K562 (cell line): ENCODE results near the gene UFL1. TPM values are rescaled to one million over a fixed set of nuclear protein-coding genes. Genes with fewer than 3 reads are reported as not detected.

Experiments
- ATAC-seq: fragments of 200-7000 bp; cut with Tn5 transposase; 3 replicates; pipeline ENCODE4 v1.9.1; 2020; ENCODE audit warnings: moderate library complexity
- BruUV-seq: library from RNA; stranded (reverse); fragments of 400-500 nt; replicated peaks from 2 replicates; lab custom pipeline; 2021; lab: Mats Ljungman, UMichigan
- CTCF ChIA-PET: fragments of 300-600 bp; formaldehyde crosslinking; extraction: SDS; loops from one replicate; lab custom pipeline; 2021; ENCODE audit warnings: low intra/inter-chr PET ratio; lab: Yijun Ruan, JAX
- POLR2A ChIA-PET: fragments of 300-600, 350-650 bp; sonication (Branson Sonifier 250); formaldehyde crosslinking; extraction: SDS; loops from one replicate; lab custom pipeline; 2021; ENCODE audit warnings: antibody characterized with exemption, inconsistent platforms; lab: Yijun Ruan, JAX
- DNase-seq, 4 experiments: peaks; one replicate each; pipeline versions ENCODE4 v3.0.0 to v3.0.0-alpha.2; 2011 to 2018; ENCODE audit warnings: low spot score in 3 of 4, mixed read lengths in 3 of 4; ENCODE audit errors: extremely low read depth in 1 of 4
- FAIRE-seq: peaks from 2 replicates; lab custom pipeline; 2011; peaks lifted over from hg19 to GRCh38; lab: Jason Lieb, UNC
- H2AFZ ChIP-seq: 2 replicates; pipeline ENCODE4 v1.6.0; 2011; ENCODE audit warnings: low read depth, low read length, control low read depth, inconsistent platforms
- H3K27ac ChIP-seq: fragments of 200-600 bp; 3 replicates; pipeline ENCODE4 v1.8.0; 2011; ENCODE audit warnings: low read depth, mild to moderate bottlenecking, control low read depth, inconsistent platforms, low read length, moderate library complexity, mixed read lengths; ENCODE audit errors: extremely low read depth
- H3K27me3 ChIP-seq, 2 experiments: fragments of 300-600 bp in 1 of 2; 2 replicates in 1 of 2; 3 replicates in 1 of 2; pipeline versions ENCODE4 v1.6.0 to v1.8.0; 2011; ENCODE audit warnings: inconsistent platforms in 2 of 2, low read length in 2 of 2, mild to moderate bottlenecking in 1 of 2, mixed read lengths in 1 of 2, moderate library complexity in 1 of 2; ENCODE audit not compliant: control insufficient read depth in 2 of 2, insufficient read depth in 2 of 2
- H3K36me3 ChIP-seq: fragments of 300-600 bp; 3 replicates; pipeline ENCODE4 v1.8.0; 2011; ENCODE audit warnings: mild to moderate bottlenecking, low read length, inconsistent platforms; ENCODE audit not compliant: control insufficient read depth, insufficient read depth
- H3K4me1 ChIP-seq, 2 experiments: fragments of 200-600 bp in 1 of 2; replicated peaks in 1 of 2; 2 replicates in 1 of 2; 3 replicates in 1 of 2; pipeline versions ENCODE4 v1.5.1 to v1.8.0; 2011; ENCODE audit warnings: inconsistent platforms in 2 of 2, low read length in 2 of 2, mild to moderate bottlenecking in 1 of 2, mixed read lengths in 1 of 2, moderate library complexity in 1 of 2; ENCODE audit not compliant: control insufficient read depth in 2 of 2, insufficient read depth in 2 of 2
- H3K4me2 ChIP-seq: 2 replicates; pipeline ENCODE4 v1.6.1; 2011; ENCODE audit warnings: low read length, control low read depth, inconsistent platforms, mixed read lengths; ENCODE audit not compliant: insufficient read depth
- H3K4me3 ChIP-seq: fragments of 200-600 bp; sonication (generic), shearing (Covaris generic); 2 replicates; pipeline ENCODE4 v1.5.1; 2016; ENCODE audit warnings: control low read depth, inconsistent platforms
- H3K79me2 ChIP-seq: fragments of 200-600 bp; 3 replicates; pipeline ENCODE4 v1.8.0; 2011; ENCODE audit warnings: low read length, inconsistent platforms; ENCODE audit not compliant: control insufficient read depth, insufficient read depth
- H3K9ac ChIP-seq, 2 experiments: 2 replicates each; pipeline versions ENCODE4 v1.6.0 to v1.6.1; 2011; ENCODE audit warnings: low read depth in 2 of 2, low read length in 2 of 2, control low read depth in 1 of 2, inconsistent platforms in 1 of 2, mild to moderate bottlenecking in 1 of 2, mixed read lengths in 1 of 2; ENCODE audit not compliant: insufficient read depth in 1 of 2
- H3K9me1 ChIP-seq: one replicate; pipeline ENCODE4 v1.6.0; 2011; ENCODE audit warnings: inconsistent platforms, mild to moderate bottlenecking, low read length, moderate library complexity; ENCODE audit not compliant: control insufficient read depth, insufficient read depth
- H3K9me3 ChIP-seq: replicated peaks from 2 replicates; pipeline ENCODE4 v1.5.1; 2011; ENCODE audit warnings: low read depth, low read length, inconsistent platforms; ENCODE audit not compliant: control insufficient read depth, insufficient read depth
- H4K20me1 ChIP-seq: replicated peaks from 2 replicates; pipeline ENCODE4 v1.6.1; 2011; ENCODE audit warnings: low read length, inconsistent platforms, mixed read lengths; ENCODE audit not compliant: control insufficient read depth, insufficient read depth
- ATF4 ChIP-seq: fragments of 450-650 bp; formaldehyde crosslinking; IDR thresholded peaks from 2 replicates; pipeline ENCODE4 v1.4.0; 2022; ENCODE audit warnings: mild to moderate bottlenecking, moderate library complexity
- FOXJ2 ChIP-seq: fragments of 200-800 bp; sonication (Bioruptor generic); IDR thresholded peaks from 2 replicates; pipeline ENCODE4 v1.6.1; 2016; ENCODE audit warnings: missing genetic modification characterization, missing compliant biosample characterization
- MEIS2 ChIP-seq: fragments of 450-650 bp; IDR thresholded peaks from 2 replicates; pipeline ENCODE4 v1.6.1; 2014; ENCODE audit warnings: mild to moderate bottlenecking; ENCODE audit not compliant: partially characterized antibody
- NFIC ChIP-seq: fragments of 450-650 bp; IDR thresholded peaks from 2 replicates; pipeline ENCODE4 v1.6.1; 2017; ENCODE audit warnings: mild to moderate bottlenecking, inconsistent platforms
- PHB ChIP-seq: fragments of 250-450 bp; sonication (Bioruptor Pico); IDR thresholded peaks from 2 replicates; pipeline ENCODE4 v1.5.0; 2021
- ZFP91 ChIP-seq: sonication (generic); formaldehyde crosslinking; IDR thresholded peaks from 2 replicates; pipeline ENCODE4 v1.8.0; 2022; ENCODE audit warnings: mild to moderate bottlenecking, missing genetic modification reagents
- WGBS: fragments of 100-300 bp; shearing (Covaris generic); methylation state at CpG from one replicate; pipeline ENCODE4 v1.1.6; 2016; ENCODE audit warnings: low coverage, mixed read lengths; ENCODE audit not compliant: insufficient coverage; ENCODE audit errors: missing lambda C conversion rate; 5-methylcytosine and 5-hydroxymethylcytosine counted together
- in situ Hi-C: fragments of 300-500 bp; cut with MboI; formaldehyde crosslinking; loops from 4 replicates; pipeline ENCODE4 v1.15.0; 2018; ENCODE audit warnings: inconsistent platforms, mixed read lengths
- intact Hi-C: fragments of 100-400 bp; cut with micrococcal nuclease; formaldehyde crosslinking; loops from 2 replicates; pipeline ENCODE4 v1.14.2; 2022
- polyA plus RNA-seq, 8 experiments: library from polyadenylated mRNA; depleted of rRNA in 4 of 8; stranded (reverse) in 5 of 8; unstranded in 3 of 8; fragments of >200 nt; fragmentation: Nextera tagmentation in 2 of 8; fragmentation: Illumina TruSeq in 1 of 8; extraction: Ambion mirVana in 2 of 8; extraction: Trizol in 1 of 8; gene quantifications; 2 replicates each; pipeline versions ENCODE4 v1.2.1 to v1.2.3, GENCODE V29; 2011 to 2014; ENCODE audit warnings: inconsistent platforms in 1 of 8, missing spikeins in 1 of 8
- total RNA-seq, 7 experiments: library from RNA; depleted of rRNA in 6 of 7; stranded (reverse); fragments of >200 nt in 6 of 7; fragmentation: Illumina TruSeq in 2 of 7; extraction: Trizol in 2 of 7; gene quantifications; 2 replicates each; pipeline versions ENCODE4 v1.2.1 to v1.2.3, GENCODE V29; 2011 to 2021; ENCODE audit warnings: low replicate concordance in 1 of 7
- TF ChIP-seq, protein P1 (sequence below), 2 experiments: fragments of 450-650 bp; conservative IDR thresholded peaks; 2 replicates each; pipeline ENCODE4 v1.6.1; 2017; ENCODE audit warnings: mild to moderate bottlenecking in 2 of 2, moderate library complexity in 2 of 2

UFL1 gene
- total and polyA plus RNA-seq, 9 of the 15 experiments (the other 6 are each of a cell fraction or from before 2014, with no cell fraction given) = 10.9 to 23.1 (median 18.3) TPM

GRCh38 chr6:96505363-96505762, 16.2 kb upstream of the UFL1 start:
- no TSS peak for BruUV-seq
- no peak overlapping the region for H3K4me3 ChIP-seq
- no peaks in the 10 kb centered on the region for H3K27me3 ChIP-seq
- intact Hi-C loops (no loop called here), in situ Hi-C loops (no loop called here)
- no peak overlapping the region for H3K27ac ChIP-seq
- no peaks in the 10 kb centered on the region for H3K36me3 ChIP-seq
- POLR2A ChIA-PET = no interaction called here
- H3K79me2 ChIP-seq = no peaks in the 10 kb centered on the region
- DNase-seq (no peak), ATAC-seq (no peak), FAIRE-seq (no peak)
- no peak for TF ChIP-seq MEIS2
- no peaks in the 10 kb centered on the region for H3K9me1 ChIP-seq
- no peak overlapping the region for H3K9ac ChIP-seq
- no peak overlapping the region for H2AFZ ChIP-seq
- no peak overlapping the region for H3K4me2 ChIP-seq
- H4K20me1 ChIP-seq = no peaks in the 10 kb centered on the region
- H3K9me3 ChIP-seq = no peaks in the 10 kb centered on the region
- H3K4me1 ChIP-seq = no peaks in the 10 kb centered on the region
- 20% methylated on average over 2 of the region's 2 CpGs for WGBS
- CTCF ChIA-PET = no interaction called here

DNA sequence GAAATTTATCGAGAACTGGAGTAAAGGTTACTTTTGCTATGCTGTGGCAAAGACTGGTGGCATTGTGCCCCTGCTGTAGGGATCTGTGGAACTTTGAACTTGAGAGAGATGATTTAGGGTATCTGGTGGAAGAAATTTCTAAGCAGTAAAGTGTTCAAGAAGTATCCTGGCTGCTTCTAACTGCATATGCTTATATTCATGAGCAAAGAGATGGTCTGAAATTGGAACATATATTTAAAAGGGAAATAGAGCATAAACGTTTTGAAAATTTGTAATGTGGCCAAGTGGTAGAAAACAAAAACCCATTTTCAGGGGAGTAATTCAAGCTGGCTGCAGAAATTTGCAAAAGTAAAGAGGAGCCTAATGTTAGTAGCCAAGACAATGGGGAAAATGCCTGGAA, 12.3 kb upstream of the UFL1 start:
- POLR2A ChIA-PET = no interaction called here
- no peaks in the 10 kb centered on the region for H3K9me1 ChIP-seq
- H3K27ac ChIP-seq = no peak overlapping the region
- ATAC-seq (no peak), DNase-seq (no peak), FAIRE-seq (no peak)
- H3K79me2 ChIP-seq = no peaks in the 10 kb centered on the region
- no peaks in the 10 kb centered on the region for H3K27me3 ChIP-seq
- no peaks in the 10 kb centered on the region for H3K4me1 ChIP-seq
- no TSS peak for BruUV-seq
- CTCF ChIA-PET = no interaction called here
- H3K36me3 ChIP-seq = no peaks in the 10 kb centered on the region
- H3K4me2 ChIP-seq = no peak overlapping the region
- in situ Hi-C loops (no loop called here), intact Hi-C loops (no loop called here)
- TF ChIP-seq, protein P1, sequence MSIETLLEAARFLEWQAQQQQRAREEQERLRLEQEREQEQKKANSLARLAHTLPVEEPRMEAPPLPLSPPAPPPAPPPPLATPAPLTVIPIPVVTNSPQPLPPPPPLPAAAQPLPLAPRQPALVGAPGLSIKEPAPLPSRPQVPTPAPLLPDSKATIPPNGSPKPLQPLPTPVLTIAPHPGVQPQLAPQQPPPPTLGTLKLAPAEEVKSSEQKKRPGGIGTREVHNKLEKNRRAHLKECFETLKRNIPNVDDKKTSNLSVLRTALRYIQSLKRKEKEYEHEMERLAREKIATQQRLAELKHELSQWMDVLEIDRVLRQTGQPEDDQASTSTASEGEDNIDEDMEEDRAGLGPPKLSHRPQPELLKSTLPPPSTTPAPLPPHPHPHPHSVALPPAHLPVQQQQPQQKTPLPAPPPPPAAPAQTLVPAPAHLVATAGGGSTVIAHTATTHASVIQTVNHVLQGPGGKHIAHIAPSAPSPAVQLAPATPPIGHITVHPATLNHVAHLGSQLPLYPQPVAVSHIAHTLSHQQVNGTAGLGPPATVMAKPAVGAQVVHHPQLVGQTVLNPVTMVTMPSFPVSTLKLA (conservative IDR thresholded peaks at IDR 0.05) = no peak
- TF ChIP-seq ZFP91 (CRISPR knock-in tag) (no peak), ATF4 (CRISPR knock-in tag) (no peak), NFIC (no peak), PHB (CRISPR knock-in tag) (no peak), FOXJ2 (no peak)
- no peaks in the 10 kb centered on the region for H3K9me3 ChIP-seq
- H3K4me3 ChIP-seq = no peak overlapping the region
- no peak overlapping the region for H2AFZ ChIP-seq
- H4K20me1 ChIP-seq = no peaks in the 10 kb centered on the region
- 9% methylated on average over 2 of the region's 2 CpGs for WGBS
- no peak overlapping the region for H3K9ac ChIP-seq
